Measurements from ENCODE around the gene CCDC184. TPM values are rescaled to one million over a fixed set of nuclear protein-coding genes. Genes with fewer than 3 reads are reported as not detected.

Gene CCDC184
- total and polyA plus RNA-seq, 11 donors, result 0.25 to 1.5 (median 0.65) TPM

DNA sequence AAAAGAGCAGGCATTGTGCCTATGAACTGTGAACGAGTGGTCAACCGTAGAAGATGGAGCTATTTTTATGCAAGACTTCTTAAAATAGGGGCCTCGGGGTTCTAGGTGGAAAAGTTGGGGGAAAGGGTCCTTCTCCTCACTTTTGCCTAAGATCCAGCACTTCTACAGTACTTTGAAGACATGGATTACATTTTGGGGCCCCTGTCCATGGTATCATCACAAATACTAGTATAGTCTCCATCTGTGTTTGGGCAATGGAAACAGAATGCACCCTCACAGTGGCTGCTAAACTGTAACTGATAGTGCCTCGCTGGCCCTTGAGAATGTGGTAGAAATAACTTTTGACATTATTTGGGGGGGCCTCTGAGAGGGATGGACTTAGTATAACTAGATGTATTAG is 5.5 kb upstream of the CCDC184 start:
- no peak for TF ChIP-seq POLR2A (IDR thresholded peaks at IDR 0.05)
- TF ChIP-seq, protein P1, sequence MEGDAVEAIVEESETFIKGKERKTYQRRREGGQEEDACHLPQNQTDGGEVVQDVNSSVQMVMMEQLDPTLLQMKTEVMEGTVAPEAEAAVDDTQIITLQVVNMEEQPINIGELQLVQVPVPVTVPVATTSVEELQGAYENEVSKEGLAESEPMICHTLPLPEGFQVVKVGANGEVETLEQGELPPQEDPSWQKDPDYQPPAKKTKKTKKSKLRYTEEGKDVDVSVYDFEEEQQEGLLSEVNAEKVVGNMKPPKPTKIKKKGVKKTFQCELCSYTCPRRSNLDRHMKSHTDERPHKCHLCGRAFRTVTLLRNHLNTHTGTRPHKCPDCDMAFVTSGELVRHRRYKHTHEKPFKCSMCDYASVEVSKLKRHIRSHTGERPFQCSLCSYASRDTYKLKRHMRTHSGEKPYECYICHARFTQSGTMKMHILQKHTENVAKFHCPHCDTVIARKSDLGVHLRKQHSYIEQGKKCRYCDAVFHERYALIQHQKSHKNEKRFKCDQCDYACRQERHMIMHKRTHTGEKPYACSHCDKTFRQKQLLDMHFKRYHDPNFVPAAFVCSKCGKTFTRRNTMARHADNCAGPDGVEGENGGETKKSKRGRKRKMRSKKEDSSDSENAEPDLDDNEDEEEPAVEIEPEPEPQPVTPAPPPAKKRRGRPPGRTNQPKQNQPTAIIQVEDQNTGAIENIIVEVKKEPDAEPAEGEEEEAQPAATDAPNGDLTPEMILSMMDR (IDR thresholded peaks at IDR 0.05), result no peak
- Histone ChIP-seq H3K4me1 (peaks cover 0 to 13% (median 7%) of the 10 kb centered on the region in 12 donors), H3K27me3 (peaks cover 6 to 53% (median 27%) of the 10 kb centered on the region in 9 donors), H3K4me3 (no peak overlapping the region), H3K27ac (no peak overlapping the region), H3K36me3 (no peaks in the 10 kb centered on the region), H3K9me3 (no peaks in the 10 kb centered on the region)
- DNase-seq, result no peak
- intact Hi-C loops (cut with DNase I), result no loop called here
- no peak for ATAC-seq
- WGBS, 4 donors, result 57 to 67% (median 65%) methylated on average over 4 of the region's 4 CpGs

- intact Hi-C loops (cut with DNase I), result no loop called here
- no peaks in the 10 kb centered on the region for H3K9me3 ChIP-seq
- WGBS, 4 donors, result 91 to 94% (median 93%) methylated on average over 1 of the region's 1 CpG
- H3K36me3 ChIP-seq, result no peaks in the 10 kb centered on the region
- DNase-seq, result no peak
- peaks cover 0 to 26% (median 15%) of the 10 kb centered on the region in 12 donors for H3K4me1 ChIP-seq
- no peak overlapping the region for H3K4me3 ChIP-seq
- TF ChIP-seq, protein P1 (IDR thresholded peaks at IDR 0.05), result no peak
- no peak for TF ChIP-seq POLR2A (IDR thresholded peaks at IDR 0.05)
- no peak for ATAC-seq
- no peak overlapping the region for H3K27ac ChIP-seq
- H3K27me3 ChIP-seq, result peaks cover 16 to 64% (median 39%) of the 10 kb centered on the region in 9 donors
These were observed 4.0 kb upstream of the CCDC184 start for GRCh38 chr12:48179466-48179865.

- no peaks in the 10 kb centered on the region for H3K36me3 ChIP-seq
These were observed 3.0 kb upstream of the CCDC184 start for GRCh38 chr12:48180424-48180823.

GRCh38 chr12:48180857-48181495 is 2.5 kb upstream of the CCDC184 start:
- peak in 2 of 4 donors; percentile 6 to 18 for ATAC-seq
- H3K27me3 ChIP-seq, result peaks cover 17 to 66% (median 40%) of the 10 kb centered on the region in 9 donors
- TF ChIP-seq, protein P1 (IDR thresholded peaks at IDR 0.05), result no peak
- no peak for TF ChIP-seq POLR2A (IDR thresholded peaks at IDR 0.05)
- intact Hi-C loops (cut with DNase I), result loop anchor here in 4 of 10 donors (5.0 to 10.0 kb wide), 4 partner anchors 219 to 444 kb away; partner anchors contain the start of gene TMEM106C (in 1 of the 4)
- H3K4me3 ChIP-seq, result no peak overlapping the region
- no peaks in the 10 kb centered on the region for H3K9me3 ChIP-seq
- no peak for DNase-seq
- H3K36me3 ChIP-seq, result no peaks in the 10 kb centered on the region
- 82 to 87% (median 86%) methylated on average over 2 of the region's 2 CpGs for WGBS, 4 donors
- H3K4me1 ChIP-seq, result peaks cover 0 to 28% (median 16%) of the 10 kb centered on the region in 12 donors
- peak overlapping the region in 2 of 12 donors; percentile 47 to 54 for H3K27ac ChIP-seq

More at GRCh38 chr12:48180424-48180823, 3.0 kb upstream of the CCDC184 start:
- DNase-seq, result no peak
- TF ChIP-seq POLR2A (IDR thresholded peaks at IDR 0.05), result no peak
- TF ChIP-seq, protein P1 (IDR thresholded peaks at IDR 0.05), result no peak
- Histone ChIP-seq H3K9me3 (no peaks in the 10 kb centered on the region), H3K4me3 (no peak overlapping the region), H3K4me1 (peaks cover 0 to 28% (median 16%) of the 10 kb centered on the region in 12 donors), H3K27me3 (peaks cover 17 to 67% (median 40%) of the 10 kb centered on the region in 9 donors), H3K27ac (peak overlapping the region in 1 of 12 donors; percentile 47)
- 74 to 91% (median 84%) methylated on average over 1 of the region's 1 CpG for WGBS, 4 donors
- ATAC-seq, result no peak
- intact Hi-C loops (cut with DNase I), result loop anchor here in 4 of 10 donors (5.0 to 10.0 kb wide), 4 partner anchors 218 to 444 kb away; partner anchors contain the start of gene TMEM106C (in 1 of the 4)
